ENCODE data around the gene DHFR. TPM values are rescaled to one million over a fixed set of nuclear protein-coding genes. Genes with fewer than 3 reads are reported as not detected.

Gene DHFR
- total and polyA plus RNA-seq, 2 donors (not counting 1 experiment from before 2014, with no cell fraction given), result 8.5 to 12.6 TPM

GRCh38 chr5:80672140-80672736 lies 17.5 kb upstream of the DHFR start:
- H3K27me3 ChIP-seq (replicated peaks in 1 of 4; ENCODE audit: control extremely low read depth in 1 of 4, control insufficient read depth in 3 of 4, insufficient read depth in 4 of 4, low read length in 3 of 4), result no peaks in the 10 kb centered on the region
- POLR2A ChIA-PET, result no interaction called here

More at GRCh38 chr5:80672140-80672736, 17.5 kb upstream of the DHFR start:
- no peak overlapping the region for H3K4me2 ChIP-seq (replicated peaks; ENCODE audit: low read depth, low read length, poor library complexity, severe bottlenecking)
- CTCF ChIA-PET, result interaction anchor here (0.6 to 2.0 kb wide), 15 partner anchors 9 to 589 kb away, joined by 3 to 14 read pairs (median 4); no protein-coding TSS in a partner anchor
- H3K27ac Mint-ChIP-seq, result no peak overlapping the region
- WGBS (ENCODE audit: insufficient coverage), result no CpG with 5 or more reads among the region's 7 CpGs
- DNase-seq (peak; percentile 65), ATAC-seq (ENCODE audit: low read depth) (peak; percentile 48)
- no peak overlapping the region for H3K4me3 Mint-ChIP-seq
- peaks cover 5 to 13% of the 10 kb centered on the region in 2 donors for H3K4me1 ChIP-seq (ENCODE audit: control insufficient read depth in 2 of 2, insufficient read depth in 2 of 2, low read length in 2 of 2)
- no peak overlapping the region for H3K9ac ChIP-seq (ENCODE audit: low read length)
- H3K36me3 ChIP-seq (replicated peaks in 1 of 2; ENCODE audit: control extremely low read depth in 1 of 2, control insufficient read depth in 1 of 2, extremely low read depth in 1 of 2, insufficient read depth in 2 of 2, low read length in 1 of 2), result peaks cover 14 to 46% of the 10 kb centered on the region in 2 experiments
- intact Hi-C loops (cut with micrococcal nuclease), result loop anchor here (5.0 kb wide), 1 partner anchor 190 kb away; no protein-coding TSS in a partner anchor
- no peak overlapping the region for H3K27ac ChIP-seq (ENCODE audit: low read length in 2 of 2)
- no peaks in the 10 kb centered on the region for H4K20me1 ChIP-seq (ENCODE audit: control insufficient read depth, insufficient read depth, low read length, poor library complexity, severe bottlenecking)
- H3K4me3 ChIP-seq (ENCODE audit: control extremely low read depth in 1 of 5, extremely low read depth in 1 of 5, insufficient read depth in 1 of 5, low read depth in 2 of 5, low read length in 4 of 5), result no peak overlapping the region
- no peaks in the 10 kb centered on the region for H3K9me3 ChIP-seq (ENCODE audit: control extremely low read depth in 1 of 3, control insufficient read depth in 2 of 3, insufficient read depth in 1 of 3, low read length in 2 of 3)
- H3K9me3 Mint-ChIP-seq (ENCODE audit: insufficient read depth), result no peaks in the 10 kb centered on the region
- no peaks in the 10 kb centered on the region for H3K79me2 ChIP-seq (ENCODE audit: control insufficient read depth, insufficient read depth, low read length)
- no peak overlapping the region for H2AFZ ChIP-seq (ENCODE audit: insufficient read depth, low read depth, low read length, poor library complexity, severe bottlenecking)
- peaks cover 14% of the 10 kb centered on the region for H3K4me1 Mint-ChIP-seq
- TF ChIP-seq EZH2 (IDR thresholded peaks at IDR 0.05; ENCODE audit: borderline replicate concordance, insufficient read depth, low read depth, low read length, poor library complexity, severe bottlenecking), result no peak
- TF ChIP-seq CTCF (IDR thresholded peaks at IDR 0.05), result peak; percentile 94
- no peaks in the 10 kb centered on the region for H3K27me3 Mint-ChIP-seq

All from B cell (primary cell).